A549 (cell line): ENCODE data around the gene ELMO3.

Experiments used
- CBX2 ChIP-seq: fragments of 200-600 bp; sonication (generic); IDR thresholded peaks from 2 replicates; pipeline ENCODE4 v1.6.1; 2016; ENCODE audit warnings: low read depth, mild to moderate bottlenecking, borderline replicate concordance
- CHD2 ChIP-seq: fragments of 150-350 bp; IDR thresholded peaks from 2 replicates; pipeline ENCODE4 v1.6.1; 2014; ENCODE audit warnings: low read length; ENCODE audit not compliant: partially characterized antibody
- CTCF ChIP-seq: fragments of >200 bp; sonication (Bioruptor Twin); formaldehyde crosslinking; IDR thresholded peaks from 3 replicates; pipeline ENCODE4 v1.5.1; 2016
- EP300 ChIP-seq, 2 experiments: fragments of >200 bp; sonication (Bioruptor Twin); formaldehyde crosslinking; IDR thresholded peaks; 2 replicates in 1 of 2; 3 replicates in 1 of 2; pipeline ENCODE4 v1.6.1; 2016 to 2017
- FOXS1 ChIP-seq: fragments of 250-450 bp; sonication (Bioruptor Pico); IDR thresholded peaks from 2 replicates; pipeline ENCODE4 v1.5.0; 2020; ENCODE audit warnings: mild to moderate bottlenecking, moderate library complexity
- HOXA7 ChIP-seq: fragments of 250-450 bp; sonication (Bioruptor Pico); IDR thresholded peaks from 2 replicates; pipeline ENCODE4 v1.5.0; 2020; ENCODE audit warnings: mild to moderate bottlenecking, moderate library complexity
- HOXB5 ChIP-seq: fragments of 250-450 bp; sonication (Bioruptor Pico); IDR thresholded peaks from 2 replicates; pipeline ENCODE4 v1.5.0; 2020; ENCODE audit warnings: mild to moderate bottlenecking, moderate library complexity
- MAX ChIP-seq: IDR thresholded peaks from 2 replicates; pipeline ENCODE4 v1.6.1; 2012
- PBX3 ChIP-seq: IDR thresholded peaks from 2 replicates; pipeline ENCODE4 v1.6.1; 2012
- POLR2A ChIP-seq: IDR thresholded peaks from 2 replicates; pipeline ENCODE4 v1.6.1; 2012; ENCODE audit warnings: mild to moderate bottlenecking, low read length
- TF ChIP-seq, protein P1 (sequence below): fragments of 450-650 bp; IDR thresholded peaks from 2 replicates; pipeline ENCODE4 v1.6.1; 2014; ENCODE audit warnings: antibody characterized with exemption

- no peak for TF ChIP-seq MAX
- TF ChIP-seq, protein P1, sequence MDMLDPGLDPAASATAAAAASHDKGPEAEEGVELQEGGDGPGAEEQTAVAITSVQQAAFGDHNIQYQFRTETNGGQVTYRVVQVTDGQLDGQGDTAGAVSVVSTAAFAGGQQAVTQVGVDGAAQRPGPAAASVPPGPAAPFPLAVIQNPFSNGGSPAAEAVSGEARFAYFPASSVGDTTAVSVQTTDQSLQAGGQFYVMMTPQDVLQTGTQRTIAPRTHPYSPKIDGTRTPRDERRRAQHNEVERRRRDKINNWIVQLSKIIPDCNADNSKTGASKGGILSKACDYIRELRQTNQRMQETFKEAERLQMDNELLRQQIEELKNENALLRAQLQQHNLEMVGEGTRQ, result no peak
- no peak for TF ChIP-seq CHD2
- peak; percentile 76 for TF ChIP-seq CTCF
- no peak for TF ChIP-seq EP300 (IDR thresholded peaks at IDR 0.05)
- no peak for TF ChIP-seq POLR2A
- TF ChIP-seq HOXB5 (CRISPR knock-in tag), result no peak
- no peak for TF ChIP-seq PBX3
- no peak for TF ChIP-seq FOXS1 (CRISPR knock-in tag)
- TF ChIP-seq CBX2, result no peak
- TF ChIP-seq HOXA7 (CRISPR knock-in tag), result no peak
Observed at GRCh38 chr16:67198238-67198734, 645 bp upstream of the ELMO3 start.
